HG02840 (cell line): ENCODE data around the gene LMX1B.
"Not testable (repeated sequence)": the region's sequence is repeated elsewhere in the genome, so short reads cannot be mapped to it uniquely, and the experiment has no call there.

Source experiments
- ATAC-seq: cut with Tn5 transposase; IDR thresholded peaks from one replicate; pipeline ENCODE4 v1.9.1; 2021; ENCODE audit warnings: mild to moderate bottlenecking, moderate library complexity, moderate number of reproducible peaks; ENCODE audit not compliant: unreplicated experiment, low FRiP score

The LMX1B gene

DNA sequence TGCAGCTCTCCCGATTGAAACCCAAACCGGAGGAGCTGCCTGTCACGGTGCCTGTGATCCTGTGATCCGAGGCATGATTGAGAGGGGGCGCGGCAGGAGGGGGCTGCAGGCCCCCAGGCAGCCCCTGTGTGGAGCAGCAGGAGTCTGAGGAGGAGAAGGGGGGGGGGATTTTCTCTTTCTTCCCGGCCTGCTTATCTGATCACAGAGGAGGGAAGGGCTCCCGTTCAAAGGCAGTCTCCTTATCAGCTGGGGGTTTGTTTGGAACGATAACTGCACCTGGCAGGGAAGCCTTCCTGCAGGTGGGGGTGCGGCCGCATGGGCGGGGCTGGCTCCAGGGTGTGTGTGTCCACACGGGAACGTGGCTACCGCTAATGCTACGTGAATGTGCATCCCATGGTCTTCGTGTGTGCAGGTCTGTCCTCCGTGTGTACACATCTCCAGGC lies 38.4 kb downstream of the LMX1B start:
- no peak for ATAC-seq

DNA sequence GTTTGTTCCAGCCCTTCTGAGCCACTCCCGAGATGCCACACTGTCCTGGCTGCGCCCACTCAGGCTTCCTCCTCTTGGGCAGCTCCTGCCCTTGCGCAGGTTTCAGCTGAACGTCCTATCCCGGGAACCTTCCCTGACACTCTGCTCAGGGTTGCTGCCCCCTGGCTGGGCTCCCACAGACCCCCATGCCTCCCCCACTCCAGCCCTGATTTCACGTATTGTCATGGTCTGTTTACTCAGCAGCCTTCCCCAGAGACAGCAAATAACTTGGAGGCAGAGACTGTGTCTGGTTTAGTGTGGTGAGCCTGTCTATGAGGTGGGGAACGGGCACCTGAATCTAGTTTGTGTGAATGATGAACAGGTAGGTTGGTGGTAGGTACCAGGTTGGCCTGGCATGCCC lies 40.4 kb downstream of the LMX1B start:
- ATAC-seq: no peak

DNA sequence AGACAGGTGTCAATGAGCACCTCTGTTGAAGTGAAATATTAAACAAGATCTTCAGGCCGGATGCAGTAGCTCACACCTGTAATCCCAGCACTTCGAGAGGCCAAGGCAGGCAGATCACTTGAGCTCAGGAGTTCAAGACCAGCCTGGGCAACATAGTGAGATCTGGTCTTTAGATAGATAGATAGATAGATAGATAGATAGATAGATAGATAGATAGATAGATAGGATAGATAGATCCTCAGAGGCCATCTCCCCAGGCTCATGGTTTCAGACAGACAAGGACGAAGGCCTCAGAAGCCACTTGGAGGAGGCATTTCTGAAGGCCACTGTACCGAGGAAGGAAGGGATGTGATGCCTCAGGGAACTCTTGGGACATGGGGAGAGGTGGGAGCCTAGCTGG lies 42.5 kb downstream of the LMX1B start:
- not testable (repeated sequence) for ATAC-seq

GRCh38 chr9:126658201-126658825 lies 44.6 kb downstream of the LMX1B start:
- ATAC-seq: no peak

DNA sequence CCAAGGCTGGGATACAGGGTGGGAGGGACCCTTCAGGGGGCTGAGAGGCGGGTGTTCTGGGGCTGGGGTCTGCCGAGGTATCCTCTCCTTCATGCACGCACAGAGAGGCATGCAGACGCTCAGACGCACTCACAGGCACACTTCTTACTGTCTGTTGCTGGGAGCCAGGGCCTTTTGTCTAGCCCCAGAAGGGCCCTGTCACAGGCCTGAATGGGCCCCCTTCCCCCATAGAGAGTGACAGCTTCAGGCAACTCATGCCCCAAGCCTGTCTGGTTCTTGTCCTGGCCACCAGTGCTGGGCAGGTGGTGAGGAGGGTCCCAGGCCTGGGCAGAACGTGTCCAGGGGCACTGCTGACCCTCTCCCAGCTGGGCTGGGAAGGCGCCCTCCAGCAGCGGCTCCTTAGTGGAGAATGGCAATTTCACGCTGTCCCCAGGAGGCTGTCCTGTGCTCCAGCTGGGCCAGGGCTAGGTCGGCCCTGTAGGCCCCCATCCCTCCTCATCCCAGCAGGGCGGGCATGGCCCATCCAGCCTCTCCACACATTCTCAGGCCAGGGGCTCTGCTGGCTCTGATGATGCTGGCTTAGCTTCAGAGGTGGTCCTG lies 45.3 kb downstream of the LMX1B start:
- no peak for ATAC-seq

GRCh38 chr9:126661122-126661520 lies 47.4 kb downstream of the LMX1B start:
- no peak for ATAC-seq

DNA sequence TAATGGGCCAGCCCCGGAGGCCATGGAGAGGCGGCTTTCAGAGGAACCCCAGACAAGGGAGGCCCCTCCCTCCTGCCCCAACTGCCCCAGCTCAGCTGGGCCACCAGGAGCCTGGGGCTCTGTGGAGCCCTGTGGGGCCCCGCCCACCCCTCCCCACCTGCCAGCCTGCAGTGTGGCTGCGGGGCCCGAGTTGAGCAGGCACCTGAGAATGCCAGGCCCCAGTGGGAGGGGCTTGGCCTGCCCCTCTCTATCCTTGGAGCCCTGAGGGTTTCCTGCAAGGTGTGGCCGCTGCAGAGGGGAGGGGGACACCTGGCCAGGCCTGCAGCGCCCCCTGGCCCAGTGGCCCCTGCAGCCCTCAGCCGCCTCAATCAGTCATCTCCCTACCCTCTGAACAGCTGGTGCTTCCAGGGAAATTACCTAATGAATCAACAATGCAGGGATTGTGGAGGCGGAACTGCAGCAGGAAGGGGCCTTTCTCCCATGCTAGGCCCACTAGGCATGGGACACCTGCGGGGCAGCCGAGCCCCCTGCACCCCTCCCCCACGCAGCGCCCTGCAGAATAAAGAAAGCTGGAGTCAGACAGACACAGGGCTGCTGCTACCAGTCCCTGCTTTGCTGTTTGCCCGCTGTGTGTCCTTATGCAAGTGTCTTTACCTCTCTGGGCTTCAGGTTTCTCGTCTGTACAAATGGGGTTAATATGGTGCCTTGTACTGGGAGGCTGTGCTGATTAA lies 48.0 kb downstream of the LMX1B start:
- no peak for ATAC-seq

DNA sequence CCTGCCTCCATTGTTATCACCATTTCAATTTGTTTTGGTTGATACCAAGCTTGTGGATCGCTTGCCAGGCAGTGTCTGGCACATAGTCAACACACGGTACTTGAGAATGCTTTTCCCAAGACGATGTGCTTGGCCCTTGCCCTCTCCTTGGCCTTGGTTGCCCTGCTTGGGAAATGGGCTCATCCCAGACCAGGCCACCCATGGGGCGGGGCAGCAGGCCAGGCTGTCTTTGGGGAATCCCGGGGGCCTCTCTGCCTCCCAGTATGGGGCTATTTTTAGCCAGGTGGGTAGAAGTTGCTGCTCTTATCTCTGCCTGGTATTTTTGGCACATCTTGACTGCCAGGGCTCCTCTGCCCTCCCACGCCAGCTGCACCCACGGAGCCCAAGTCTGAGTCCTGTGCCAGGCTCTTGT lies 49.9 kb downstream of the LMX1B start:
- ATAC-seq: no peak

DNA sequence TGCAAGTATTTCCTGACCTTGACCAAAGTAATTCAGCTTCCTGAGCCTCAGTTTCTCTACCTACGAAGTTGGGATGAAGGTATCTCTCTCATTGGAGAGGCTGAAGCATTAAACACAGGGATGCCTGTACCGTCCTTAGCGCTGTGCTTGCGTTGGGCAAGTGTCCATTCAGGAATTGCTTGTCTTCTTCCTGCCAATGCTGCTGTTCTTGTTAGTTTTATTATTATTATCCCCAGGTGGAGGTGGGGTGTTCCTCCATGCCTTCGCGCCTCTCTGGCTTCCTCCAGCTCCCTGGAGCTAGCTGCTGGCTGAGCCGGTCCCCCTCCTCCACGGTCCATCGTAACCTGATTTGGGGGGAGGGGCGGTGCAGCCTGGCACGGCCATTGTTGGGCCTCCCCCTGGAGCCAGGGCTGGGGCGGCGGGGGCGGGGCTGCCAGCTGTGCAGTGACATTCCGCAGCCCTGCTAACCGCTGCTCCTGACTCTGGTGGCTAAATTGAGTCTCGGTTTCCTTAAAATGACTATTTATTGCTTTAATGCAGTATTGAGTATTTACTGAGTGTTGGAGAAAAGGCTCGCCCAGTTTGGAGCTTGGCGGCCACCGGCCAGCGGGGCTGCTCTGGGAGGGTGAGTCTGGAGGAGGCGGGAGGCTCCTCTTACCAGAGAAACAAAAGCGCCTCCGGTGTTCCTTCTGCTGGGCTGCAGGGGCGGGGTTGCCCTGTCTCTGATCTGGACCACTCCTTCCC lies 51.3 kb downstream of the LMX1B start:
- ATAC-seq: no peak

- no peak for ATAC-seq
These were observed 51.9 kb downstream of the LMX1B start for GRCh38 chr9:126665644-126666035.

GRCh38 chr9:126666155-126666803 lies 52.6 kb downstream of the LMX1B start:
- no peak for ATAC-seq

- no peak for ATAC-seq
These were observed 53.7 kb downstream of the LMX1B start for GRCh38 chr9:126667190-126668055.

- no peak for ATAC-seq
These were observed 54.3 kb downstream of the LMX1B start for GRCh38 chr9:126668058-126668457.

DNA sequence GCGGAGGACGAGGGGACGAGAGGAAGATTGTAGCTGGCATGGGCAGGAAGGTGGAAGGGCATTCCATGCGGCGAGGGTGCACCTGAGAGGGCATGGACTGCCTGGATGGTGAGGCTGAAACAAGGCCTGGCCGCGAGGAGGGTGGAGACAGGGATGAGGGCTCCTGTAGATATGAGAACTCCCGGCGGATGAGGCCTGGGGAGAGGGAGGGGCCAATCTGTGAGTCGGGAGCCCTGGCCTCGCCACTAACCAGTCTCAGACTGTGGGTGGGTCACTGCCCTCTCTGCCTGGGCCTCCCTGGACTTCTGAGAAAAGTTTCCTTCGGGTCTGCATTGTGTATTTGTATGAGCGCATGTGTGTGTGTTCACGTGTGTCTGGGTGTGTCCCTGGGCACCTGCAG lies 55.4 kb downstream of the LMX1B start:
- ATAC-seq: no peak

GRCh38 chr9:126670270-126670669 lies 56.5 kb downstream of the LMX1B start:
- ATAC-seq: no peak

DNA sequence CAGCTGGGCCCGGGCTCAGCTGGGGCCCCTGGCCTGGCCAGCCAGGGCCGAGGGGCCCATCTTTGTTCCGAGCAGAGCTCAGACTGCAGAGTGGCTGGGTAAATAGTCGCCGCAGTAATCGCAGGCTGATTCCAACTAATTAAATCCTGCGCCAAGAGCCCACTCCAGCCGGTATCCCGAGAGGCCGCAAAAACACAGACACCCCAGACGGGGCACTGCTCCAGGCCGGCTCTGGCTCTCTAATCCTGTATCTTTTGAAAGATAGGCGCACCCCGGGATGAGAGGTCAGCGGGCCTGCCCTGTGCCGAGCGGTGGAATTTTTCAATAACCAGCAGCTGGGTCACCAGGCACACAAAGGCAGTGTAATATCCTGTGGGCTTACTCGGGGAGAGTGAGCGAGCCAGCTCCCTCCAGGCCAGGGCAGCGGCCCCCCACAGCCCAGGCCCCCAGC lies 57.7 kb downstream of the LMX1B start:
- ATAC-seq: no peak

DNA sequence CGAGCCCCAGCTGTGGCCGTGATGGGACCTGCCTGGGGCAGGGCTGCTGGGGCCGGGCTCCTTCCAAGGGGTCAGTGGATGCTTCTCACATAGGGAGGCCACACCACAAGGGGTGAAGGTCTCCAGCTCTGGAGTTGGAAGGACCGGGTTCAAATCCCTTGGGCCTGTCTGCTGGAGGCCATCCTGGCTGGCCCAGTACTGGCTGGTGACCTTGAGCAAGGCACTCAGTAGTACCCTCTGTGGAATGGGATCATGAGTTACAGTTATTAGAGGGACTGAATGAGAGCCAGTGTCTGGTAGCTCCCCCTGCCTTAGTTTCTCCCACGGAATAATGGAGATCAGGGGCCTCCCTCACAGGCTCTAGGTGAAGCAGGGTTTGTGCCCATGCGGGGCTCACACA lies 58.3 kb downstream of the LMX1B start:
- no peak for ATAC-seq

- no peak for ATAC-seq
These were observed 59.0 kb downstream of the LMX1B start for GRCh38 chr9:126672634-126673284.

DNA sequence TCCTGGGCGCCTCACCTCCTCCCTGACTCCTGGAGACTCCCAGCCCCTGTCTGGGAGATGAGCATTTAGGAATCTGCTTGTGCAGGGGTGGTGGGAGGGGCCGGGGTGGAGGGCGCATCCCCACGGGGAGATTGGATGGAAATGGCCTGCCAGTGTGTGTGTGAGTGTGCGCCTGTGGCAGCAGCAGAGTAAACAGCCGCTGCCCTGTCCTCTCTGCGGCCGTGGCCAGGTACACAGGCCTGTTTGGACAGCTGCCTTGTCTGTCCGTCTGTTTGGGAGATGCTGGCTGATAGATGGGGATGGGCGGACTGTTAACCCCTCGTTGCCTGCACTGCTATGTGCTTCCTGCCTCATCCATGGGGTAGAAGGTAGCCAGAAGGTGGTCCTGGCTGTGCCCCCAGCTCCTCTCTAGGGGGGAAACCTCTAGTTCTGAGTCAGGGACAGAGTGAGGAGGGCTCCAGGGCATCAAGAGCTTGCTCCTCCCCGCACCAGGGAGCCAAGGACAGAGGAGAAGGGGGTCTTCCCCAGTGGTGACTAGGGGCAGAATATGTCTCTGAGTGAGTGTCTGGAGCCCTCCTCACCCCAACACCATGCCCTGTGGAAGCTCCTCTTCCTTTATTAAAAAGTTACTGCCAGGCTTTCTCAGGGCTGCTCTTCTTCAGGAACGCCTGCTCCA lies 60.1 kb downstream of the LMX1B start:
- no peak for ATAC-seq
